Stimulated activated CD4-positive, alpha-beta T cell treated with anti-CD3 and anti-CD28 coated beads, Interleukin-1b, Interleukin-23, amount 100 ng/mL, for 48 hours (primary cell): Measurements from ENCODE around the gene LRP3.
"Not testable (repeated sequence)": the region's sequence is repeated elsewhere in the genome, so short reads cannot be mapped to it uniquely, and the experiment has no call there.

Experiments
- DNase-seq: peaks from one replicate; pipeline ENCODE4 v3.0.0-alpha.2; 2020

The LRP3 gene

GRCh38 chr19:33203529-33203928, 9.4 kb downstream of the LRP3 start:
- DNase-seq: no peak

- no peak for DNase-seq
Observed at GRCh38 chr19:33204136-33204973, 10.2 kb downstream of the LRP3 start.

GRCh38 chr19:33205110-33205509, 11.0 kb downstream of the LRP3 start:
- DNase-seq: no peak

- DNase-seq: no peak
Observed at GRCh38 chr19:33205531-33206260, 11.6 kb downstream of the LRP3 start.

GRCh38 chr19:33206261-33207039, 12.3 kb downstream of the LRP3 start:
- no peak for DNase-seq

GRCh38 chr19:33207040-33207620, 13.0 kb downstream of the LRP3 start:
- no peak for DNase-seq

GRCh38 chr19:33207903-33208302, 13.8 kb downstream of the LRP3 start:
- no peak for DNase-seq

GRCh38 chr19:33208371-33208895, 14.3 kb downstream of the LRP3 start:
- no peak for DNase-seq

GRCh38 chr19:33208904-33209849, 15.0 kb downstream of the LRP3 start:
- no peak for DNase-seq

- DNase-seq: not testable (repeated sequence)
Observed at GRCh38 chr19:33209850-33210230, 15.7 kb downstream of the LRP3 start.

- DNase-seq: no peak
Observed at GRCh38 chr19:33210266-33210940, 16.3 kb downstream of the LRP3 start.

- no peak for DNase-seq
Observed at GRCh38 chr19:33211794-33212435, 17.8 kb downstream of the LRP3 start.

GRCh38 chr19:33212436-33213172, 18.5 kb downstream of the LRP3 start:
- no peak for DNase-seq

GRCh38 chr19:33214596-33214995, 20.5 kb downstream of the LRP3 start:
- no peak for DNase-seq

GRCh38 chr19:33215438-33216197, 21.5 kb downstream of the LRP3 start:
- no peak for DNase-seq

GRCh38 chr19:33216198-33216830, 22.2 kb downstream of the LRP3 start:
- DNase-seq: no peak

GRCh38 chr19:33217881-33218280, 23.8 kb downstream of the LRP3 start:
- no peak for DNase-seq

GRCh38 chr19:33219261-33219815, 25.2 kb downstream of the LRP3 start:
- no peak for DNase-seq
